IPS-11a (cell line): ENCODE measurements around the gene COLQ.
"Not testable (repeated sequence)": the region's sequence is repeated elsewhere in the genome, so short reads cannot be mapped to it uniquely, and the experiment has no call there.

Source experiments
- H3K4me3 ChIP-seq: one replicate; pipeline ENCODE4 v1.5.1; 2013; ENCODE audit warnings: low read depth, low read length, control low read depth

Gene COLQ

GRCh38 chr3:15458212-15458780 lies 63.2 kb downstream of the COLQ start:
- no peak overlapping the region for H3K4me3 ChIP-seq

GRCh38 chr3:15456915-15457314 lies 64.6 kb downstream of the COLQ start:
- H3K4me3 ChIP-seq = not testable (repeated sequence)

DNA sequence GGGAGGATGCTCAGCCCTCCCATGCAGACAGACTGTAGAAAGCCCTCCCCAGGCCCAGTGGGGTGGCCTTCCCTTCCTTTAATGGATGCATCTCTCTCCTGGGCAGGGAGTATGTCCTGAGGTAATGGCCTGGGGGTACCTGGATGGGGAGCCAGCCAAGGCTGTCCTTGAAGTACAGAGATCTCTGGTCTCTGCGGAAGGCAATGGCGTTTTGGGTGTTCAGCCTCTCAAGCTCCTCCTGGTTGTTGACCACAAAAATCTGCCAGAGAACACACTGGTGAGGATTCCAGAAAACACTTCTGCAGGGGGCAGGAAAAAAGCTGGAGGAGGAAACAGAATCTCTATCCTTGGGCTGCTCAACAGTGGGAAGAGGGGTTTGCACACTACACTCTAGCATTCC lies 65.2 kb downstream of the COLQ start:
- no peak overlapping the region for H3K4me3 ChIP-seq

- no peak overlapping the region for H3K4me3 ChIP-seq
Observed at GRCh38 chr3:15455756-15456155, 65.8 kb downstream of the COLQ start.

- H3K4me3 ChIP-seq = no peak overlapping the region
Observed at GRCh38 chr3:15454965-15455364, 66.5 kb downstream of the COLQ start.

GRCh38 chr3:15453991-15454625 lies 67.4 kb downstream of the COLQ start:
- no peak overlapping the region for H3K4me3 ChIP-seq

DNA sequence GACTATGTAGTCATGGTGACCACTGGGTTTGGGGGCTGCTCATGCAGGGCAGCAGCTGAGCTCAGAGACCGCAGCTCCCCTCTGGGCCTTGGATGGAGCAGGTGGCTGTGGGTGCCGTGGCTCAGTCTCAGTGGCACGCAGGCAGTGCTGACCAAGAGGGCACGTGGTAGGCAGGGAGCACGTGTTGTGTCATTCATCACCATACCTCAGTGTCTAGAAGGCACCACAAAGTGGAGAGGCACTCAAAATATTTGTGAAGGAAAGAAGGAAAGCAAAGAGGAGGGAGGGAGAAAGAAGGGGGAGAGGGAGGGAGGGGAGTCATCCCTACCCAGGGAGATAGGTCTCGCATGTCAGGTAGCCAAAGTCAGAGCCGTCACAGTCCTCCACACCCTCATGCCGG lies 68.0 kb downstream of the COLQ start:
- H3K4me3 ChIP-seq = no peak overlapping the region

DNA sequence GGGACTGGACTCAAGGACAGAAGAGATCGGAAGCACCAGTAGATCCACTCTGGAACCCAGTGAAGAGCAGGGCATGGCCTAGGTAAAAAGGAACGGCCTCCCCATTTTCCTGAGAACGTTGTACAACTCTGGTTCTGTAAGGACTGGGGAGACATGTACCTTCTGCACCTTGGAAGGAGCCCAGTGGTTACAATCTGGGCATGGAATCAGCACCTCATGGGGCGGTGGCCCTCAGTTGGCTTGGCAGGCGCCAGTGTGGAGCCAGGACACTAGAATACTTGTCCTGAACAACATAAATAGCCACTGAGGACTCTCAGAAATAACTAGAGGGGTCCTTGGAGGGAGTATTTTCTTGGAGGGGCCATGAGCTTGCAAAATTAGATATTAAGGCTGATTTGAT lies 68.5 kb downstream of the COLQ start:
- no peak overlapping the region for H3K4me3 ChIP-seq

- H3K4me3 ChIP-seq = no peak overlapping the region
Observed at GRCh38 chr3:15452156-15452555, 69.3 kb downstream of the COLQ start.

DNA sequence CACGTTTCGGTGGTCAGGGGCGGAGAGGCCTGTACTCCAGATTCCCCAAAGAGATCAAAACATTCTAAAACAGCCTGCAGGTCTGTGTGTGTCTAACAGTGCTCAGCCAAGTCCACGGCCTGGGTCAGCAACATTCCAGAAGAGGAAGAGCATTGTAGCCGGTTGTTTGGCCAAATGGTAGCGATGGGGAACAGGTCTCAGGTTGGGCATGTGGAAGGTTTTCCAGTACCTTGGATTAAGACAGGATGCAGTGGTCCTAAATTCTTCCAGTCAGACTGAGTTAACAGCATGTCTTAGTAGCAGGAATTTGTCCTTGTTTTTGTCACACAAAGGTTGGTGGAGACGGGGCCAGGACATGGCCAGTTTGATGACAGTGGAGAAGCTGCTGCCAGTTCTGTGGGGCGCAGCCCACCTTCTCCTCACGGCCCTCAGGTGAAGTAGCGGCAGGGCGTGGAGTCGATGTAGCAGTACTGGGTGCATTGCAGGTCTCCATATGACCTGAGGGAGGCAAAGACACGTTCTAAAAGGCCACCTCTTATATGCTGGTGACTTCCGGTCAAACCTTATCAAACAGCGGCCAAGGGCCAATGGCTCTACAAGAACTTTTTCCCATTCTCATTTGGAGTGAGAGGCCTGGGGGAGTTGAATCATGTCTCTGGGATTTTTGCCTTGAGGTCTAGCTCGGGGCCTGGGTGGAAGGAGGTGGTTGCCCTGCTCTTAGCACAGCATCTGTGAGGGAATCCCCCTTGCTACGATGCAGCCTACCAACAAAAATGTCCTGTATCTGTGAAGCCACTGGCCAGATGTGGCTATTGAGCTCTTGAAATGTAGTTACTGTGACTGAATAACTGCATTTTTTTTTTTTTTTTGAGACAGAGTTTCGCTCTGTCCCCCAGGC lies 70.0 kb downstream of the COLQ start:
- H3K4me3 ChIP-seq = no peak overlapping the region

- H3K4me3 ChIP-seq = no peak overlapping the region
Observed at GRCh38 chr3:15450438-15451215, 70.9 kb downstream of the COLQ start.

GRCh38 chr3:15449489-15450224 lies 71.8 kb downstream of the COLQ start:
- H3K4me3 ChIP-seq = no peak overlapping the region

GRCh38 chr3:15443826-15444524 lies 77.5 kb downstream of the COLQ start:
- H3K4me3 ChIP-seq = no peak overlapping the region

- H3K4me3 ChIP-seq = no peak overlapping the region
Observed at GRCh38 chr3:15440891-15441290, 80.6 kb downstream of the COLQ start.

GRCh38 chr3:15439476-15439875 lies 82.0 kb downstream of the COLQ start:
- no peak overlapping the region for H3K4me3 ChIP-seq

- H3K4me3 ChIP-seq = no peak overlapping the region
Observed at GRCh38 chr3:15438983-15439382, 82.5 kb downstream of the COLQ start.

GRCh38 chr3:15436246-15436645 lies 85.3 kb downstream of the COLQ start:
- no peak overlapping the region for H3K4me3 ChIP-seq

- H3K4me3 ChIP-seq = no peak overlapping the region
Observed at GRCh38 chr3:15434756-15435155, 86.8 kb downstream of the COLQ start.

GRCh38 chr3:15433531-15433930 lies 88.0 kb downstream of the COLQ start:
- no peak overlapping the region for H3K4me3 ChIP-seq

- H3K4me3 ChIP-seq = no peak overlapping the region
Observed at GRCh38 chr3:15431256-15431837, 90.2 kb downstream of the COLQ start.
